Uterus (tissue), 2 donors: Measurements from ENCODE around the gene HNRNPA1.

Source experiments
- CTCF ChIP-seq, 4 experiments: fragments of 200-600 bp in 2 of 4; fragments of 450-650 bp in 2 of 4; sonication (generic) in 2 of 4; IDR thresholded peaks; one replicate each; pipeline ENCODE4 v1.5.1; 2016 to 2019; ENCODE audit warnings: antibody characterized with exemption in 4 of 4, mild to moderate bottlenecking in 2 of 4, moderate library complexity in 1 of 4
- POLR2A ChIP-seq, 2 donors: fragments of 450-650 bp; IDR thresholded peaks; one replicate each; pipeline ENCODE4 v1.6.1; 2016; ENCODE audit warnings: antibody characterized with exemption in 2 of 2, mild to moderate bottlenecking in 1 of 2, moderate library complexity in 1 of 2

DNA sequence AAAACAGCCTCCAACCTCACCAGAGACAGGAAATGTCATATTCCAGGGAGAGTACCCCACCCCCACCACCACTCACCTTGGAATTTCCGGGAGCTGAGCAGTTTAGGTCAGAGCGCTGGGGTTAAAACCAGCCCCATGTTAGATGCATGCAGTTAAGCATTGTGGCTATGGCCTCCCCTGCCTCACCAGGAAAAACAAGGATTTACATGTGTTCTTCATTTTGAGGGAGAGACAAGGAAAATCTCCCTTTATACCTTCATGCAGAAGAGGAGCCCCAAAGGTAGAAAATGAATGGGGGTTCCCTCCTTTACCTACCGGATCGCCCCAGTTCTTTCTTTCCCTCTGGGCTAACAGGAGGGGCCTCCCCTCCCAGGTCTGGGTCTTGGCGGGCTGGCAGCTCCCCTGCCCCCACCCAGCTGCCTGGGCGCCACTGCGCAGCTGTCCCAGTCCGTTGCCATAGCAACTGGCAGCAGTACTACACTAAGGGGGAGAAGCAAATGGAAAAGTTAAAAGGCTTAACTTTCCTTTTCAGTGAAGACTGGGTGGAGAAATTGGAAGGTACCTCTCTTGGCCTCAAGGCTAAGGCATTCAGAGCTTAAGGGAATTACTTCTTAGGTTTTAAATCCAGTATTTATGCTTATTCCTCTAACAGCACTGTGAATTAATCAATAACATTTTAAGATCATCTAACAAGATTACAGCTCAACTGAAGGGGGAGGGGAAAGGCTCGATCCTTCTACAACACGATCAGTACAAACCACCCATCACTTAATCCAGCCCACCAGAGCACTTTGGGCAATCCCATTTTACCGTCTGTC is 21.1 kb upstream of the HNRNPA1 start:
- TF ChIP-seq CTCF (IDR thresholded peaks at IDR 0.05) = no peak
- TF ChIP-seq POLR2A (IDR thresholded peaks at IDR 0.05) = no peak
